PC-3 (cell line): ENCODE results near the gene ZNF800. TPM values are rescaled to one million over a fixed set of nuclear protein-coding genes. Genes with fewer than 3 reads are reported as not detected.

ENCODE experiments used
- ATAC-seq: fragments of 200-7000 bp; cut with Tn5 transposase; 2 replicates; pipeline ENCODE4 v1.9.1; 2020; ENCODE audit warnings: mild to moderate bottlenecking, moderate library complexity
- BruUV-seq: library from RNA; stranded (reverse); fragments of 400-500 nt; replicated peaks from 2 replicates; lab custom pipeline; 2021; lab: Mats Ljungman, UMichigan
- CTCF ChIA-PET: fragments of 300-600 bp; sonication (Branson Sonifier 250); formaldehyde crosslinking; loops from one replicate; lab custom pipeline; 2022; ENCODE audit warnings: antibody characterized with exemption; lab: Charles Lee
- POLR2A ChIA-PET: fragments of 300-600 bp; sonication (Branson Sonifier 250); formaldehyde crosslinking; loops from one replicate; lab custom pipeline; 2022; ENCODE audit warnings: antibody characterized with exemption; ENCODE audit not compliant: unreplicated experiment; lab: Charles Lee
- DNase-seq: peaks from one replicate; pipeline ENCODE4 v3.0.0-alpha.2; 2015
- H2AFZ ChIP-seq: fragments of 300-600 bp; sonication (generic); 2 replicates; pipeline ENCODE4 v1.6.0; 2016; ENCODE audit warnings: antibody characterized with exemption, low read length
- H3F3A ChIP-seq: fragments of 300-600 bp; sonication (generic); one replicate; pipeline ENCODE4 v1.6.0; 2017; ENCODE audit warnings: antibody characterized with exemption, low read length, control low read depth, mild to moderate bottlenecking; ENCODE audit not compliant: unreplicated experiment
- H3K27ac ChIP-seq: fragments of 300-600 bp; sonication (generic); 2 replicates; pipeline ENCODE4 v1.5.1; 2016; ENCODE audit warnings: mild to moderate bottlenecking, low read length
- H3K27me3 ChIP-seq: fragments of 300-600 bp; sonication (generic); 2 replicates; pipeline ENCODE4 v1.6.1; 2016; ENCODE audit warnings: low read length, mixed read lengths
- H3K36me3 ChIP-seq: fragments of 300-600 bp; sonication (generic); 2 replicates; pipeline ENCODE4 v1.6.1; 2016; ENCODE audit warnings: low read depth, mixed run types, low read length, mixed read lengths
- H3K4me1 ChIP-seq: fragments of 300-600 bp; sonication (generic); 2 replicates; pipeline ENCODE4 v1.5.1; 2016; ENCODE audit warnings: low read length; ENCODE audit not compliant: insufficient read depth
- H3K4me2 ChIP-seq: fragments of 300-600 bp; sonication (generic); 2 replicates; pipeline ENCODE4 v1.6.0; 2016; ENCODE audit warnings: low read length
- H3K4me3 ChIP-seq: fragments of 300-600 bp; sonication (generic); 2 replicates; pipeline ENCODE4 v1.5.1; 2016; ENCODE audit warnings: mild to moderate bottlenecking, low read length, mixed read lengths
- H3K79me2 ChIP-seq: fragments of 300-600 bp; sonication (generic); 2 replicates; pipeline ENCODE4 v1.6.1; 2017; ENCODE audit warnings: low read length, mixed read lengths
- H3K9ac ChIP-seq: fragments of 300-600 bp; sonication (generic); 2 replicates; pipeline ENCODE4 v1.6.0; 2016; ENCODE audit warnings: mild to moderate bottlenecking, low read length
- H3K9me2 ChIP-seq: fragments of 300-600 bp; sonication (generic); replicated peaks from 2 replicates; pipeline ENCODE4 v1.6.1; 2016; ENCODE audit warnings: mixed run types, low read length, mixed read lengths
- H3K9me3 ChIP-seq: fragments of 300-600 bp; sonication (generic); 2 replicates; pipeline ENCODE4 v1.6.1; 2016; ENCODE audit warnings: low read length, mixed read lengths
- H4K20me1 ChIP-seq: fragments of 300-600 bp; sonication (generic); 2 replicates; pipeline ENCODE4 v1.6.1; 2016; ENCODE audit warnings: low read length, mixed read lengths
- EZH2phosphoT487 ChIP-seq: fragments of 300-600 bp; sonication (generic); IDR thresholded peaks from 2 replicates; pipeline ENCODE4 v1.6.1; 2018; ENCODE audit warnings: mild to moderate bottlenecking, antibody characterized with exemption, low read length, borderline replicate concordance
- intact Hi-C: fragments of 100-400 bp; cut with micrococcal nuclease; formaldehyde crosslinking; loops from 2 replicates; pipeline ENCODE4 v1.9.0; 2023
- total RNA-seq: library from RNA; depleted of rRNA; stranded (reverse); fragments of >200 nt; gene quantifications from 2 replicates; pipeline ENCODE4 v1.2.3, GENCODE V29; 2014; rRNA removed

Gene ZNF800
- total RNA-seq, 1 experiment from 2014 or later = 13.2 TPM

DNA sequence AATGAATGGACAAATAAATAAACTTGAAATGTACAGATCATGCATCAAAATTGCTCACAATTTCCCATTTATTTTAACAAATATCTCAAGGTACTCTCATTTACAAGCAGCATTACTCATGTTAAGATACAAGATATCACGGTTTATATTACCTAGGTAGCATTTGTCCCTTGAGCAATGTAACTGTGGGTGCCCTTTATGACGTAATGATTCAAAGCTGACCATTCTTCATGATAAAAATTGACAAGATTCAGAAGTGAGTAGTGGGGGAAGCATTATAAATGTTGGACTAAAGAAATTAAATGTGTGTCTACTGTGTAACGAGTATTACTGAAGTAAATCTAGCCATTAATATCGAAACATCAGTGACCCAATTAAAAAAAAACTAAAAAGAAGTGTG lies 71.5 kb downstream of the ZNF800 start:
- no peak overlapping the region for H3K9ac ChIP-seq
- no peaks in the 10 kb centered on the region for H3K36me3 ChIP-seq
- no peaks in the 10 kb centered on the region for H3K9me2 ChIP-seq
- intact Hi-C loops = no loop called here
- H2AFZ ChIP-seq = no peak overlapping the region
- DNase-seq (no peak), ATAC-seq (no peak)
- H3K27me3 ChIP-seq = peaks cover 45% of the 10 kb centered on the region
- no peaks in the 10 kb centered on the region for H3K79me2 ChIP-seq
- no TSS peak for BruUV-seq
- no peaks in the 10 kb centered on the region for H3F3A ChIP-seq
- POLR2A ChIA-PET = no interaction called here
- H3K27ac ChIP-seq = no peak overlapping the region
- H3K4me2 ChIP-seq = no peak overlapping the region
- no peak overlapping the region for H3K4me3 ChIP-seq
- H3K4me1 ChIP-seq = no peaks in the 10 kb centered on the region
- no peaks in the 10 kb centered on the region for H3K9me3 ChIP-seq
- H4K20me1 ChIP-seq = no peaks in the 10 kb centered on the region
- no peak for TF ChIP-seq EZH2phosphoT487
- CTCF ChIA-PET = no interaction called here

Other genes starting within 250 kb of the ZNF800 start
- not detected in 2 replicates for gene GRM8, start 139.8 kb downstream of the ZNF800 start, total RNA-seq
- 11.2 and 11.9 TPM in 2 replicates for gene GCC1, start 192.9 kb upstream of the ZNF800 start, total RNA-seq
- 163 and 187 TPM in 2 replicates for gene ARF5, start 195.7 kb upstream of the ZNF800 start, total RNA-seq
- gene FSCN3, start 201.0 kb upstream of the ZNF800 start, total RNA-seq = 0.40 and 2.2 TPM in 2 replicates
- not detected in 2 replicates for gene PAX4, start 225.4 kb upstream of the ZNF800 start, total RNA-seq